ENCODE results near the gene CNTFR.

The CNTFR gene

DNA sequence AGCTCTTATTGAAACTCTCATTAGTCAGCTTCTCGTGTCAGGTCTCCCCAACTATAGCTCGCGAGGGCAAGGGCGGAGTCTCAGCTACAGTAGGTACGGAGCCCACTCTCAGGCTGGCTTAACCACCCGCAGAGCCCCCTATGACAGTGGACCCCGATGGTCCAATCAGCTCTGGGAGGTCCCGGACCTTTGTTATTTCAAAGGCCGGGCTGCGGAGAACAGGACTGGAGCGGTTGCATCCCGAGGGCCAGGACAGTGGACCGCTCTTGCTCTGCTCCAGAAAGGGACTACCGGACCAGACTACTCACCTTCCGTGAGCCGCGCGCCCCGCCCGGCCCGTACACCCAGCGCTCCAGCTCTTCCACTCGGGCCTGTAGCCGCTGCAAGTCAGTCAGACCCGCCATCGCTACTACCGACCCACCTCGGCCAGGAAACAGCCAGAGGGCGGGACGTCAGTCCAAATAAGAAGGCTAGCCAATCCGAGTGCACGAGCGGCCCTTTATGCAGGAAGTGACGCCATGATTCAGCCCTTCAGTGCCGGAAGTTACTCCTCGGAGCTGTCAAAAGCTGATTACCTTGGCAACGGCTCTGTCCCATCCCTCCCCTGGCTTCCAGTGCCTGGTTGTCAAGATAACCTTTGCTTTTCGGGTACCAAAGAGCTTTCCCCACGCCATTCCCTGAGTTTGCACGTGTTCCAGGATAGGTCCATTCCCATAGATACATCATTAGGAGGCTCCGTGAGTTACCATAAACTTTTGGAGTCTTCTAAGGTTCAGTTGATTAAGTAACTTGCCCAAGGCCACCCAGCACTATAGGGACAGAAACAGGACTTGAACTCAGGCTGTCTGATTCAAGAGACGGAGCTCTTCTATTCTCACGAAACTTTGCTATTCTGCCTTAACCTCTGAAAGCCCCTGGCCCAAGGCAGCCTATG lies 30.8 kb upstream of the CNTFR start, which contains the start of gene DCTN3:
DCTN3 (minus strand) TSS at position 435 of the 934 bp plus-strand sequence; CDS start at position 404, 31 bp downstream.
- peak; percentile 89 for DNase-seq

DNA sequence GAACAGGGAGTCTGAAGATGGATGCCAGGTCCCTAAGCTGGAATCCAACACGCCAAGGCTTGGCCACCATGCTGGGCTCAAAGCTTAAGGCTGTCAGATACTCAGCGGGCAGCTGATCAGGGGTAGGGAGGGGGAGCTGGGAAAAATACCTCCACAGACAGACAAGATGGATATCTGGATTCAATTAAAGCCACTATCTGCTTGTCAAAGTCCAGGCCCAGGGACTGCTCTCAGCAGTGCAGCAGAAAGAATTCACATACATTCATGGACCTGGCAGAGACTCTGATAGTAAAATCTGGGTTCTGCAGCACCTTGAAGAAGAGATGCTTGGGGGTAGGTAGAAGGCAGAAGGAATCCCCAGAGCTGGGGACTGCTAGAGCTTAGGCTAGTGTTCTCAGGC lies 25.6 kb upstream of the CNTFR start:
- no peak for DNase-seq

DNA sequence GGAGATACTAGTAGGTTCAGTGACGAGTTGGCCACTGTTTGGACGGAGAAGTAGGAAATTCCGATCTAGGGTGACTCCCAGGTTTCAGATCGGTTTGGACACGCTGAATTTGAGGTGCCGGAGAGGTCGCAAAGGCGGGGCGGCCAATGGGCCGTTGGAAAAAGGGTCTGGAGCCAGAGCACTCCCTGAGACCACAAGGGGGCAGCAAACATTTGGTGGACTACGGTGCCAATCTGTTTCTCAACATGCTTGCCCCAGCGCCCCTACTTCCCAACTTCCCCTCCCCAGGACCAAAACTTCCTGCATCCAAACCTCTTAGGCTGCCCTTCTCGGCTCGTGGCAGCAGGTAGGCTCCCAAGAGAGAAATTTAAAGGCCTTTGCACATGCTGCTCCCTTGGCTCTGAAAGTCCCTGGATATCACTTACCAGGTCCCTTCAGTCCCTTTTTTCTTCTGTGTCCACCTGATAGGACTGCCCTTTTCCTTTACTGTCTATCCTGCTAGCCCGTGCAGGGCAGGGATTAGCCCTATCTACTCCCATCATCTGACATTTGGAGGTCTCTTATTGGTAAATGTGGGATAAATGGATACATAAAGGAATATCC lies 23.4 kb upstream of the CNTFR start:
- DNase-seq = peak; percentile 68

DNA sequence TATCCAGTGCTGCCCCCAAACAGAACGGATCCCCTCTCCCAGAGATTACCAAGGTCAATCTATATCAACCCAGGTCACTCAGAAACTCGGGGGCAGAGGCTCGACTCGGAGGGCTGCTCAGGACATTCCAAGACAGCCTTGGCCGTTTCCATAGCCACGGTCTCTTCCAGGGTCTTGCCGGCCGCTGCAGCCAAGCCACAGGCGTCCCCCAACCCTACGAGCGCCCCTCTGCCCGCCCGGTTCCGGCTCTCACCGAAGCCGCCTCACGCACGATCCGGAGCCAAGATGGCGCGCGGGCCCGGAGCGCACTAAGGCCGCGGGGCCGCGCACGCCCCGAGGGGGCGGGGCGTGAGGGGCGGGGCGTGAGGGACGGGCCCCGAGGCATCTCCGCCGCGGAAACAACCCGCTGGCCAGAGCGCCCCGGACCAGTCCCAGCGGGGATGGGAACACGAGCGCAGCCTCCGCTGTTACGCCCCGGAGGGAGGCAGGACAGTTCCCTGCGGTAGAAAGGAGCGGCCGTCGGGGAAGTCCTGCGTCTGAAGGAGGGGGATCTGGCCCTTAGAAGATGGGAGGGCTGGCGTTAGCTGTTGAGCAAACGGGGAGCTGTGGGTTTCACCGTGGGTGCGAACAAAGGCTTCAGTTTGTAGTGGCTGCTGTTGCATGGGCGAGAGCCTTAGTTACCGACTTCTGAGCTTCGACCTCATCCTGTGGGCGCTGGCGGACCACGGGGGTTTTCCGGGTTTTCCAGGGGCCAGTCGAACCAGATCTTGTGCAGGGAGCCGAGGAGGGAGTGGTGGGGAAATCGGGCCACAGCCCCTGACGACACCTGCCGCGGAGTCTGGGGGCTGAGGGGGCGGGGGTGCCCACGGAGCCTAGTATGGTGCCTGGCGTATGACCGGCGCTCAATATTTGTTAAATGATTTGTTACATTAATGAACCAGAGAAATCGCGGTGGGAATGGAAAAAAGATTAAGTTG lies 22.6 kb upstream of the CNTFR start, which contains the start of gene RPP25L:
RPP25L (minus strand) TSS at position 287 of the 977 bp plus-strand sequence. CDS start 801 bp downstream, outside the sequence.
- peak; percentile 78 for DNase-seq

DNA sequence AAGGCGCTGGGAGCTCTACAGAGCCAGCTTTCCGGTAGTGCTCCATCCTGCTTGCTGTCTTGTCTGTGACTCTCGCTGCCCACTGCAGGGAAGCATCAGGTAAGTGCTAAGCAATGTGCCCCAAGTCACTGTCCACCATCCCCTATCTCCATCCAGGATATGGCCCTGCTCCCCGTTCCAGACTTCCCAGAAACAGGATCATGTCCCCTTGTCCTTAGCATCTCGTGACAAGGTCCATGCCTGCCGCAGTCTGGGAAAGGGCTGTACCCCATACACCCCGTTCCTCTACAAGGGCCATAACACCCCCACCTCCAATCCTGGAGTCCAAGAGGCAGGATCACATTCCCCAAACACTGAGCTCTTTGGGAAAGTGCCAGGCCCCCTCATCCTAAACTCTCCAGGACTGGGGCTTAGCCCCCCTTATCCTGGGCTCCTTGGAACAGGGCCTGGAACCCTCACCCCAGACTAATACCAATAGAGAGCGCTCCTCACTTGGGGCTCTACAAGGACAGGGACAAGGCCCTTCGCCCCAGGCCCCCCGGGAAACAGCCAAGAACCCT lies 21.8 kb upstream of the CNTFR start:
- no peak for DNase-seq

DNA sequence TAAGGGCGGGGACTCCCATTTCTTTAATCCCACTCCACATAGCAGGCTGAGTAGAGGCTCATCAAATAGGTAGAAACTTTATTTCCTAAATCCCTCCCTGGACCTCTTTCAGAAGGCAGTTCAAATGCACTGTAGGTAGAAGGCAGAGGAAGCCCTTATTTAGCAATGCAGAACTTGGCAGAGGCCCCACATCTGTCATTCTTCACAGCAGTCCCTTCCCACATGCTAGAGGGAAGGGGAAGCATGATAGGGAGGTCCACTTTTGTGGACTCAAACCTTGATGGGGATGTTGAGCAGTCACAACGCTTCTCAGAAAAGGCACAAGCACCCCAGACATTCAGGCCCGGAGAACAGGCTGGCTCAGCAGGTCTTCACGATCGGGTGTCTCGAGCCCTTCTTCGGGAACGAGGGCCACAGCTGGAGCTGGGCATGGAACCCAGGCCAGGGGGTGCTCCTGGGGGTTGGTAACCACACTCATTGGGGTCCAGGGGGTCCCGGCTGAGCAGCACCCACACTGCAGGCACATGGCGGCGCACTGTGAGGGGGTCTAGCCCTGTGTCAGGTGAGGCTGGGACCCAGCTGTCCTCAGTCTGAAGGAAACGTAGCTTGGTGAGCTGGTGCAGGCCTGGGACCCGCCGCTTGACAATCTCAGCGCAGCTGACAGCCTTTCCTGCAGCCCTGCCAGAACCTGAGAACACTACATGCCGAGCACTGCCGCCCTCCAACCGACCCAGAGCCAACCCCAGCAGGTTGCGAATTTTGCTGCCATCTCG lies 21.1 kb upstream of the CNTFR start:
- DNase-seq = no peak

DNA sequence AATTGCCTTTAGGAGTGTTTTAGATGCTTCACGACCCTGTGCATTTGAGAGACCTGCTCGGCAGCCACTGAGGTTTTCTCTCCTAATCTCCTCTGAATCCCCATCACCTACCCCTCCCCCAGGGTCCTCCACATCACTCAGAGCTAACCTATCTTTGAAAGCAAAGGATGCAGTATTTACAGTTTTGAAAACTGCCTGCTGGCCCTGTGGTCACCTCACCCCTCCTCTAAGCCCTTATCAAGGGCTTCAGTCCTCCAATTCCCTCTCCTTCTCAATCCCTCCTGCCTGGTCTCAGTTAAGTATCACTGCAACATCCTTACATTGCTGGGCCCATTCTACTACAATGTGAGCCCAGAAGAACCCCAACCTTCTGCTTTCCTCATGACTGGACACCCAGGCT lies 17.8 kb upstream of the CNTFR start:
- no peak for DNase-seq

DNA sequence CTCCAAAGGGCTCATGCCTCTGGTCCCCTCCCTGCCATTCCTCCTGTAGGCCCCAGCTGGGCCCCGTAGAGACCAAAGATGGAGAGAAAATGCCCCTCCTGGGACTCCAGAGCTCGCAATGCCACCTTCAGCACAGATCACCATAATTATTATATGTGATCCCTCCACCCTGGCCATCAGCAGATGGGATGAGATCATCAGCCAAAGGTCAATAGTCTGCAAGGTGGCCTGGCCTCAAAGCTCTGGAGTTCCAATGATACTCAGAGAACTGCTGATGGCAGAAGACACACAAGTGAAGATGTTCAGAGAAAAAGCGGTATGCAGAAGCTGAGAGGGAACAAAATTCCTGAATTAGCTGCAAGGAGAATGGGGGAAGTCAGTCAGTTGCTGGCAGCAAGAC lies 17.4 kb upstream of the CNTFR start:
- no peak for DNase-seq

DNA sequence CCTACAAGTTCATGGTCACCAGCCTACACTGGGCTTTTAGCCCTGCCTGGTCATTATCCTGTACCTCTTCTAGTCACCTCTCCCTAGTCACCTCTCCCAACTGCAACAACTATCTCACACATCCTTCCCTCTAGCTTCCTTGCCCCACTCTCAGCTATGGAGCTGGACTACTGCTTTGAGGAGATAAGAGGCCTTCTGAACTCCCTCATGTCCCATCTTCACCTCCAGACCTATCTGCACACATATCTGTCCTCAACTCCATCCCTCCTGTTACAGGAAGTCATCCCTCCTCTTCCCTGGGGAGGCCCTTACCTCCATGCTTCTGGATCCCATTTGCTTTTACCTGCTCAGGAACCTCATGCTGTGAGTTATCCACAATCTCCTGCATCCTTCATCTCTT lies 16.7 kb upstream of the CNTFR start:
- no peak for DNase-seq

DNA sequence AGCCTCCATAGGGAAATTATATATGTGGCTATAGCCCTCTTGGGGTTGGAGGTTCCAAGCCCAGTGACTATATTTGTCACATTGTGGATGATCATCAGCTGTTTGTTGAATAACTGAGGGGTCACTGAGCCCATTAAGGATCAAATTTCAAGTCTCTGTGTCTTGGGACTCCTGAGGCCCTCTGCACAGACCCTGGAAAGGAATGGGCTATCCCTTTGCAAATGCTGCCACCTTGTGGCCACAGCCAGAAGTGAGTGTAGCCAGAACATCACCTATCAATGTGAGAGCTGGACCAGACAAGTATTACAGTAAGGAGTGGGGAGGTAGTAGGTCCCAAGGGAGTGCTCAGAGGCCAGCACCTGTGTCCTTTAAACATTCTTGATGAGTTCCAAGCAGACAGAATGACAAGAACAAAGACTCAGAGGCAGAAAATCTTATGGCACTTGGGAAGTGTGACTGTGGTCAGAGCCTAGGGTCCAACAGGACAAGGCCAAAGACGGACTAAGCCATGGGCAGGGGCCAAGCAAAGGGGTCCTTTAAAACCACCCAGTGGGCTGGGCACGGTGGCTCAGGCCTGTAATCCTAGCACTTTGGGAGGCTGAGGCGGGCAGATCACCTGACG lies 14.2 kb upstream of the CNTFR start:
- peak; percentile 79 for DNase-seq

DNA sequence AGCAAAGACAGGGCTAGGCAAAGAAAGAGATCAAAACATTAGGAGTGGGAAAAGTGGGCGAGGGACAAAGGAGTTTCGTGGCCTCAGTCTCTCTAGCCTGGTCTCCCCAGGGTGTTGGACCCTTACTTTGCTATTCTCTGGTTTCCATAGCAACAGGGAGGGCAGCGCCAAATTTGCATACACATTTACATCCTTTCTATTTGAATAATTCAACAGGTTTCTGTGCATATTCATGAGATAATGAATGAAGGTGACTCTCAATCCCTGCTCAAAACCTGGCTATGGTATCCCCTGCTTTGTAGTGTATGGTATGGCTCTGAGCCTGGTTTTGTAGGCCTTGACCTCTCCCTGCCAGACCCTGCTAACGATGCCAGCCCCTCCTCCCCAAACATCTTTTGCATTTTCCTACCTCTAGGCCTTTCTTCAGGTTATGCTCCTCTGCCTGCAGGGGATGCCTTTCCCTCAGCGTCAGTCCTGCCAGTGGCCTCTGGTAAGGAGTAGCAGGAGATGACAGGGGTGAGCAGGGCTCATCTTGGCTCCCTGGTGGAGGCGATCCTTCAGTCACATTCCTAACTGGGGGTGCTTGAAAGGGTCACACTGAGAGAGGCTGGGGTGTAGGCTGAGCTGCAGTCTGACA lies 12.5 kb upstream of the CNTFR start:
- no peak for DNase-seq

DNA sequence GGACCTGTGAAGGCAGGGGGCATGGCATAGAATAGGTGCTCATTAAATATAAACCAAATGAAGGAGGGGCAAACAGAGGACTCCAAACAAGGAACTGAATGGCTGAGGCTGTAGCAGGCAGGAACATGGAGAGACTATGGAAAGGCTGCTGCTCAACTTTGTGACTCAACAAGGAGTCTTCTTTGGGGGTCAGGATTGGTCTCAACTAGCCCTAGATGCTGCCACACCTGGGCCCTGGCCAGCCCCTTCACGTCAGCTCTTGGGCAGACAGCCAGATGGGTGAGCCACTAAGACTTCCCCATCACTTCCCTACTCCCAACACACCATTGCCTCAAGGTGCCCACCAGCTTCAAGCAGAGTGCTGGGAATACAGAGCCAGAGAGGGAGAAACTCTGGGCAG lies 11.4 kb upstream of the CNTFR start:
- DNase-seq = no peak

DNA sequence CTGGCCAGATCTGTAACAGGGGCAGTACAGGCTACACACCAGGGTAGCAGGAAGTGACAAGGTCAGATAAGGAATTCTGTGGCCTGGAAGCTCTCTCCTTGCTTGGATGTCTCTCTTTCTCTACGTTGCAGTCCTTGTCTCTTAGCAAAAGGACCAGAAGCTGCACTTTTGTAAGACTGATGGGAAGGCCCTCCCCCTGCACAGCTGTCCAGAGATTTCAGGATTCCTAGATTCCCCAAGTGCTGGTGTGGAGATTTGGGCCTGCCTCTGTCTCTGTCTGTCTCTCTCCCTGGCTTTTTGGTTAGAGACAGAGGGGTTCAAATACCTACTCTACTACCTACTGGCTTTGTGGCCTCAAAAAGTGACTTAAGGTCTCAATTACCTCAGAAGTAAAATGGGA lies 10.0 kb upstream of the CNTFR start:
- no peak for DNase-seq

DNA sequence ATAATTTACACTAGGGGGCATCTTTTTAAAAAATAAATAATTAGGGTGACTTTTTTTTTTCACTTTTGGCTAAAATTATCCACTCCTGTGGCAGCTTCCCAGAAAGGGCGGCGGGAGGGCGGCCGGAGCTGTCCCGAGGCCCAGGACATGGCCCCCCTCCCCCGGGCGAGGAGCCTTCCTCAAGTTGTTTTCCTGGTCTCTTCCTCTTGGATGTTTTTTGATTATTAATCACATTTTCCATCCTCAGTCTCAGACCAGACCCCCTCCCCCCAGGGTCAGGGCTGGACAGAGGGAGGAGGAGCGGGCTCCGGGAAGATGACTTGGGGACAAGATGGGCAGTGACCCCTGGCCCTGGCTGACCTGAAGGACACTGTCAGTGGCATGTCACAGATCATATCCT lies 4.7 kb upstream of the CNTFR start:
- no peak for DNase-seq

DNA sequence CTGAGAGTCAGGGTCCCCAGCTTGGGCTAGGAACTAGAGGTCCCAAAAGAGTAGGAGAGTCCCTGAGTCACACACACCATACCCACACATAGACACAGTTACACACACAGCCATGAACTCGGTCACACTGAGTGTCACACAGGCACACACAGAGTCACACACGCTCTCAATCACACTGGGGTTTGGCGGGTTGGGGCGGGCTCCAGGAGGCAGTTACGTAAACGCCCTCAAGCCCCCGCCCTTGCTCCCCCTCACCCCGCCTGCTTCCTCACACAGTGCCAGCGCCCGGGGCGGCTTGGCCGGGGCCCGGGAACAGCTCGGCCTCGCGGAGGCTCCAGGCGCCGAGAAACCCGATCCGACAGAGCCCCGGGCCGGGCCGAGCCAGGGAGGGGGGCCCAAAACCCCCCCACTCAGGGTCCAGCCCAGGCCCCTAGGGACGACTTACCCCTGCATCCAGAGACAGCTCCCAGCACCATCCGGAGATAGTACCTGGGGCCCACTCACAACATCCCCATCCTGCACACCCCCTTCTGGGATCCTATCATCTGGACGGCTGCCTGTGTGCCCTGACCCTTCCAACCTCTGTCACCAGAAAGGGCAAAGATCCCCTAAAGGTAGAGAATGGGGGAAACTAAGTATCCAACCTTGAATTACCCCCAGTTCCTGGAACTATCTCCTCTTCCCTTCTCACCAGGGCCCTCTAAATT lies 3.5 kb upstream of the CNTFR start:
- no peak for DNase-seq

DNA sequence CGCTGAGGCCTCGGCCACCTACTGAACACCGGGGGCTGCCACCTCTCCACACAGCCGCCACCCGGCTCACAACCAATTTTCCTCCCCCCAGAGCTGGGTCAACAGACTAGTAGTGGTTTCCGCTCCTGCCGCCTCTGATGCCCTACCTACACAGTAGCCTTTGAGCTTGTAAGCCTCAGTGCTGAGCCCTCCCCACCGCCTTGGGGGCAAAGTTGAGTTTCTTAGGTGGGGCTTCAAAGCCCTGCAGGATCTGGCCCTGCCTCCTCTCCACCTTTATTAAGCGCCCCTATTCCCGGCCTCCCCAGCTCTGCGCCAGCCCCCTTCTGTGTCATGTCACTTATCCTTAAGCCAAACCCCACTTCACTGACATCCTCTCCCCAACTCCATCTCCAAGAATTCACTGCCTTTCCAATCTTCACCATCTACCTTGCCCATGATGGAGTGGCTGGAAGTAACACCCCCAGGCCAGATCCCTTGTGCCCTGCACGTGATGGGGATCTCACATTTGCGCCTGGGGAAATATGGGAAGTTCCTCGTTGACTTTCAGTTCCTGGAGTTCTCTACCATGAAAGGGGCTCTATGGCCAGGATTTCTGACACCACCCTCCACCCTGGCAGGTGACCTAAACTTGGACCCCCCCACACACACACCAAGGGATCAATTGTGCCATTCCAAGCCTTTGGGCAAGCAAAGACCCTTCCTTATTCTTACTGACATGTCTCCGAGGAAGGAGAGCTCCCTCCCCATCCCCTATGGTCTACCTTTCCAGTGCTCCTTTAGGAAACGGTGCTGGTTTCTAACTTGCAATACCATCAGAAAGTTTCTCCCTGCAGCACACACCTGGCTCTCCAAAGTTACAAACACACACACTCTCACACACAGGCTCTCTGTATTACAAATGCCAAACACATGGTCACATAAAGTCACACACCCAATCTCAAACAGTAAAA lies 2.7 kb upstream of the CNTFR start:
- no peak for DNase-seq

DNA sequence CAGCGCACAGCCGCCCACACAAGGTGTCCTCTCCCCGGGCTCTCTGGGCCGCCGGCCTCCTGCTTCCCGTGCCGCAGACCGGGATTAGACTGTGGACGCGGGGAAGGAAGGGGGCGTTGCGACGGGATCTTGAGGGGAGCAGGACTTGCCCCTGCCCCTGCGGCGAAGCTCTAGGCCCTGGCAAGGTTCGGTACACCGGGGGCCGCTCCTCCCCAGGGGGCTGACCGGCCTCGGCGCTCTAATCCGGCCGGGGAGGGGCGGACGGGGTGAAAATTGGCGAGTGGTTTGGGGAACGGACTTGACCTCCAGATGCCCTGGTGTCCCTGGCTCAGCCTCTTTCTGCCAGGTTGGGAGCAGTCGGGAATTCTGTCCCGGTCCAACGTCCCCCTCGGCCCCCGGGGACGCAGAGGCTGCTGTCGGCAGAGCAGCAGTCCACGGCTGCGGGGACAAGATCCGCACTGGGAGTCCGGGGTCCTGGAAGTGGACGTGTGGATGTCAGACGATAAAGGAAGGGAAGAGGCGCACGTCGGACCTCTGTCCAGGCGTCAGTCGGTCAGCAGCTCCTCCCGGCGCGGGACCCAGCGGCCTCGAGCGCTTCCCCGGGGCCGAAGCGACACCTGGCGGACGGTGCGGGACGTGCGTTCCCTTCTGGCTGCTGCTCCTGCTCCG lies 1.9 kb upstream of the CNTFR start:
- peak; percentile 67 for DNase-seq

Measured in effector CD4-positive, alpha-beta T cell (primary cell).